ENCODE data around the gene MORC3.

DNA sequence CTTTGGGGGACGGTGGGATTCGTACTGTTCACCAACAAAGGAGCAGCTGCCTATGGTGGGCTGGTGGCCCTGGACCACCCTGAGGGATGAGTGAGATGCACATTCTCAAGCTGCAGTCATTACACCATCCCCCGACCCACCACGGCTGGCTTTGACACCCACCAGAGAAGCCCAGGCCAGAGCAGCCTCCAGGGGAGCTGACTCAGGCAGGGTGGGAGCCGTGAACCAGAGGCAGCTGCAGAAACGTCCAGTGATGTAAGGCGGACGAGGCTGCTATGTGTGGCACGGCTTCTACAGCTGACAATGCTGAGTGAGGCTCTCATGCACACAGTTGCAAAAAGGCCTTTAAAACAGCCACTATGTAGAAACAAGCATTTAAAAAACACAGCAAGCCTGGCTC, 105.3 kb downstream of the MORC3 start:
- TF ChIP-seq, protein P1, sequence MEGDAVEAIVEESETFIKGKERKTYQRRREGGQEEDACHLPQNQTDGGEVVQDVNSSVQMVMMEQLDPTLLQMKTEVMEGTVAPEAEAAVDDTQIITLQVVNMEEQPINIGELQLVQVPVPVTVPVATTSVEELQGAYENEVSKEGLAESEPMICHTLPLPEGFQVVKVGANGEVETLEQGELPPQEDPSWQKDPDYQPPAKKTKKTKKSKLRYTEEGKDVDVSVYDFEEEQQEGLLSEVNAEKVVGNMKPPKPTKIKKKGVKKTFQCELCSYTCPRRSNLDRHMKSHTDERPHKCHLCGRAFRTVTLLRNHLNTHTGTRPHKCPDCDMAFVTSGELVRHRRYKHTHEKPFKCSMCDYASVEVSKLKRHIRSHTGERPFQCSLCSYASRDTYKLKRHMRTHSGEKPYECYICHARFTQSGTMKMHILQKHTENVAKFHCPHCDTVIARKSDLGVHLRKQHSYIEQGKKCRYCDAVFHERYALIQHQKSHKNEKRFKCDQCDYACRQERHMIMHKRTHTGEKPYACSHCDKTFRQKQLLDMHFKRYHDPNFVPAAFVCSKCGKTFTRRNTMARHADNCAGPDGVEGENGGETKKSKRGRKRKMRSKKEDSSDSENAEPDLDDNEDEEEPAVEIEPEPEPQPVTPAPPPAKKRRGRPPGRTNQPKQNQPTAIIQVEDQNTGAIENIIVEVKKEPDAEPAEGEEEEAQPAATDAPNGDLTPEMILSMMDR (IDR thresholded peaks at IDR 0.05): no peak
- TF ChIP-seq POLR2A (IDR thresholded peaks at IDR 0.05): no peak
